Activated CD4-positive, alpha-beta T cell treated with anti-CD3 and anti-CD28 coated beads for 24 hours (primary cell): Measurements from ENCODE around the gene NPC1.
A peak's percentile ranks its signal among the peaks of the same experiment; 100 is the strongest.
"Not testable (repeated sequence)": the region's sequence is repeated elsewhere in the genome, so short reads cannot be mapped to it uniquely, and the experiment has no call there.

Source experiments
- DNase-seq, 2 donors: peaks; one replicate each; pipeline ENCODE4 v3.0.0-alpha.2; 2020; ENCODE audit warnings: low read depth in 2 of 2

The NPC1 gene

GRCh38 chr18:23575309-23575651 is 11.0 kb downstream of the NPC1 start:
- DNase-seq: no peak

- DNase-seq: no peak
These were observed 11.5 kb downstream of the NPC1 start for GRCh38 chr18:23574611-23575308.

- DNase-seq: peak in 1 of 2 donors; percentile 10
These were observed 12.5 kb downstream of the NPC1 start for GRCh38 chr18:23573626-23574431.

GRCh38 chr18:23573020-23573419 is 13.3 kb downstream of the NPC1 start:
- no peak for DNase-seq

- no peak for DNase-seq
These were observed 13.7 kb downstream of the NPC1 start for GRCh38 chr18:23572570-23572969.

GRCh38 chr18:23572012-23572411 is 14.3 kb downstream of the NPC1 start:
- no peak for DNase-seq

- no peak for DNase-seq
These were observed 15.3 kb downstream of the NPC1 start for GRCh38 chr18:23570912-23571504.

GRCh38 chr18:23569299-23570063 is 16.8 kb downstream of the NPC1 start:
- no peak for DNase-seq

GRCh38 chr18:23568281-23569138 is 17.8 kb downstream of the NPC1 start:
- no peak for DNase-seq

- DNase-seq: no peak
These were observed 18.6 kb downstream of the NPC1 start for GRCh38 chr18:23567671-23568070.

- no peak for DNase-seq
These were observed 20.3 kb downstream of the NPC1 start for GRCh38 chr18:23565916-23566547.

GRCh38 chr18:23563377-23564043 is 22.8 kb downstream of the NPC1 start:
- DNase-seq: no peak

GRCh38 chr18:23560186-23560585 is 26.1 kb downstream of the NPC1 start:
- no peak for DNase-seq

- not testable (repeated sequence) for DNase-seq
These were observed 28.8 kb downstream of the NPC1 start for GRCh38 chr18:23557511-23557910.

- DNase-seq: no peak
These were observed 30.0 kb downstream of the NPC1 start for GRCh38 chr18:23556145-23556780.

GRCh38 chr18:23553887-23554286 is 32.4 kb downstream of the NPC1 start:
- no peak for DNase-seq

- DNase-seq: no peak
These were observed 33.8 kb downstream of the NPC1 start for GRCh38 chr18:23552505-23552904.

- no peak for DNase-seq
These were observed 34.3 kb downstream of the NPC1 start for GRCh38 chr18:23551978-23552377.

- no peak for DNase-seq
These were observed 35.4 kb downstream of the NPC1 start for GRCh38 chr18:23550898-23551297.

GRCh38 chr18:23548719-23549118 is 37.6 kb downstream of the NPC1 start:
- no peak for DNase-seq
